ENCODE measurements around the gene STIM1. TPM values are rescaled to one million over a fixed set of nuclear protein-coding genes. Genes with fewer than 3 reads are reported as not detected.
A peak's percentile ranks its signal among the peaks of the same experiment; 100 is the strongest.

Gene STIM1
- total and polyA plus RNA-seq, 7 donors = 52.1 to 147 (median 109) TPM

DNA sequence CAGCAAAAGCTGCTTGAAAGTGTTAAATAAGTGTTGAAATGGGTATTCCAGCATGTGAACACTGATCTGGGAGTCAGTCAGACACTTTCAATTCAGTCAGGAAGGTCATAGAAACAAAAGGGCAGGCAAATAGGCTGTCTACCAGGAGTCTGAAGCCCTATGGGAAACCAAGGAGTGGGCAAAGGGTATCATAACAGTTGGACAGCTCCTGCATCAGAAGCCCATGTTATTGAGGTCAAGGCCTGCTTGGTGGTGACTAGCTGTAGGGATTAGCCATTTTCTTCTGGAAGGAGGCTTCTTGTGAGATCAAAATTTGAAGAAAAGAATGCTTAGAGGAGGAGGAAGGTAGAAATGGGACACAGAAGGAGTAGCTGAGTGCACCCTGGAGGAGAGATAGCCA lies 97.3 kb downstream of the STIM1 start:
- H3K36me3 ChIP-seq (ENCODE audit: insufficient read depth in 1 of 2, low read depth in 1 of 2) = no peaks in the 10 kb centered on the region
- no peak overlapping the region for H3K4me3 ChIP-seq
- H3K27me3 ChIP-seq (ENCODE audit: insufficient read depth in 3 of 3, low read length in 2 of 3) = no peaks in the 10 kb centered on the region
- H3K9me3 ChIP-seq = no peaks in the 10 kb centered on the region
- intact Hi-C loops (cut with DNase I) = loop anchor here in 1 of 2 donors (10.0 kb wide), 1 partner anchor 92 kb away; no protein-coding TSS in a partner anchor
- H3K27ac ChIP-seq = peak overlapping the region; percentile 27
- DNase-seq (no peak), ATAC-seq (no peak)
- peaks cover 76% of the 10 kb centered on the region for H3K4me1 ChIP-seq
- TF ChIP-seq, protein P1, sequence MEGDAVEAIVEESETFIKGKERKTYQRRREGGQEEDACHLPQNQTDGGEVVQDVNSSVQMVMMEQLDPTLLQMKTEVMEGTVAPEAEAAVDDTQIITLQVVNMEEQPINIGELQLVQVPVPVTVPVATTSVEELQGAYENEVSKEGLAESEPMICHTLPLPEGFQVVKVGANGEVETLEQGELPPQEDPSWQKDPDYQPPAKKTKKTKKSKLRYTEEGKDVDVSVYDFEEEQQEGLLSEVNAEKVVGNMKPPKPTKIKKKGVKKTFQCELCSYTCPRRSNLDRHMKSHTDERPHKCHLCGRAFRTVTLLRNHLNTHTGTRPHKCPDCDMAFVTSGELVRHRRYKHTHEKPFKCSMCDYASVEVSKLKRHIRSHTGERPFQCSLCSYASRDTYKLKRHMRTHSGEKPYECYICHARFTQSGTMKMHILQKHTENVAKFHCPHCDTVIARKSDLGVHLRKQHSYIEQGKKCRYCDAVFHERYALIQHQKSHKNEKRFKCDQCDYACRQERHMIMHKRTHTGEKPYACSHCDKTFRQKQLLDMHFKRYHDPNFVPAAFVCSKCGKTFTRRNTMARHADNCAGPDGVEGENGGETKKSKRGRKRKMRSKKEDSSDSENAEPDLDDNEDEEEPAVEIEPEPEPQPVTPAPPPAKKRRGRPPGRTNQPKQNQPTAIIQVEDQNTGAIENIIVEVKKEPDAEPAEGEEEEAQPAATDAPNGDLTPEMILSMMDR (IDR thresholded peaks at IDR 0.05) = no peak

DNA sequence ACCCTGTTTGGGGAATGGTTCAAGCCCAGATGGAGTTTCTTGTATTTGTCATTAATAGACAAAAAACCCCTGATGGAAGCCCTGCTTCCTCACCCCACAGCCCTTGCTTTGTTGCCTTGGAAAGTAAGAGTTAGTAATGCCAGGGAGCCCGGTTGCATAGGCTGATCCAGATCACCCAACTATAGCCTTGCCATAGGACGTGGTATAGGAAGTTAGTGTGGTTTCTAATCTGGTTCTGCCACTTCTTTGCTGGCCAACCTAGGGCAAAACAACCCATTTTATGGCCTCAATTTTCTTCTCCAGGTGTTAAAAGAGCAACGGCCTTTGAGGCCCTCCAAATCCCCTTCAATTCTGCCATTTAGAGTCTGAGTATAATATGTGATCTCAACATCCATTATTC lies 97.9 kb downstream of the STIM1 start:
- WGBS, 3 donors = 85 to 97% (median 93%) methylated on average over 3 of the region's 3 CpGs
- no peaks in the 10 kb centered on the region for H3K9me3 ChIP-seq
- intact Hi-C loops (cut with DNase I) = loop anchor here in 1 of 2 donors (10.0 kb wide), 1 partner anchor 91 kb away; no protein-coding TSS in a partner anchor
- H3K27ac ChIP-seq = no peak overlapping the region
- TF ChIP-seq, protein P1 (IDR thresholded peaks at IDR 0.05) = no peak
- DNase-seq (no peak), ATAC-seq (no peak)
- H3K4me1 ChIP-seq = peaks cover 71% of the 10 kb centered on the region
- H3K27me3 ChIP-seq (ENCODE audit: insufficient read depth in 3 of 3, low read length in 2 of 3) = no peaks in the 10 kb centered on the region
- no peak overlapping the region for H3K4me3 ChIP-seq
- H3K36me3 ChIP-seq (ENCODE audit: insufficient read depth in 1 of 2, low read depth in 1 of 2) = no peaks in the 10 kb centered on the region

GRCh38 chr11:3954448-3955298 lies 99.2 kb downstream of the STIM1 start:
- Histone ChIP-seq H3K9me3 (no peaks in the 10 kb centered on the region), H3K27ac (peak overlapping the region; percentile 12), H3K4me1 (peaks cover 68% of the 10 kb centered on the region), H3K36me3 (ENCODE audit: insufficient read depth in 1 of 2, low read depth in 1 of 2) (no peaks in the 10 kb centered on the region), H3K27me3 (ENCODE audit: insufficient read depth in 3 of 3, low read length in 2 of 3) (no peaks in the 10 kb centered on the region), H3K4me3 (no peak overlapping the region)
- ATAC-seq (no peak), DNase-seq (no peak)
- intact Hi-C loops (cut with DNase I) = loop anchor here in 1 of 2 donors (10.0 kb wide), 1 partner anchor 90 kb away; no protein-coding TSS in a partner anchor
- TF ChIP-seq, protein P1 (IDR thresholded peaks at IDR 0.05) = no peak
- 83 to 98% (median 92%) methylated on average over 3 of the region's 3 CpGs for WGBS, 3 donors

DNA sequence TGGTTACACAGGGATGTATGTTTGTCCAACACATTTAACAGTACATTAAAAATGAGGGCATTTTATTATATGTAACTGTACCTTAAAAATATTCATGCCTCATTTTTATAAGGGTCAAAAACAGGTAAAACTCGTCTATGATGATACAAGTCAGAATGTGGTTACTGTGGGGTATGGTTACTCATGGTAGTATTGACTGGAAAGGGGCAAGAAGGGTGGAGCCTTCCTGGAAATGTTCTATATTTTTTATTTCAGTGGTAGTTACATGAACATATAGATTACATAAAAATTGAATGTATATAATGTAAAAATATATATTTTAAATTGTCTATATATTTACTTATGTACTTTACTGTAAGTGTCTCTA lies 99.8 kb downstream of the STIM1 start:
- TF ChIP-seq, protein P1 (IDR thresholded peaks at IDR 0.05) = no peak
- no peak for DNase-seq
- Histone ChIP-seq H3K4me1 (peaks cover 68% of the 10 kb centered on the region), H3K36me3 (ENCODE audit: insufficient read depth in 1 of 2, low read depth in 1 of 2) (no peaks in the 10 kb centered on the region), H3K27ac (no peak overlapping the region), H3K4me3 (no peak overlapping the region), H3K27me3 (ENCODE audit: insufficient read depth in 3 of 3, low read length in 2 of 3) (no peaks in the 10 kb centered on the region), H3K9me3 (no peaks in the 10 kb centered on the region)
- 85 to 95% (median 89%) methylated on average over 1 of the region's 1 CpG for WGBS, 3 donors
- intact Hi-C loops (cut with DNase I) = loop anchor here in 1 of 2 donors (10.0 kb wide), 1 partner anchor 90 kb away; no protein-coding TSS in a partner anchor
- ATAC-seq = no peak

Measured in psoas muscle (tissue), 8 donors.